Measurements from ENCODE around the gene RMC1. TPM values are rescaled to one million over a fixed set of nuclear protein-coding genes. Genes with fewer than 3 reads are reported as not detected.

Gene RMC1
- total RNA-seq, 4 donors from 2014 or later: 4.4 to 34.1 (median 26.6) TPM

GRCh38 chr18:23470620-23471387 is 32.5 kb upstream of the RMC1 start:
- in situ Hi-C loops (cut with MboI; ENCODE audit: low pct_ligation_motif_present in 1 of 4, low pct_unique_long_range_greater_than_20kb in 1 of 4, low sequenced_read_pairs in 3 of 4): no loop called here
- Histone ChIP-seq H3K4me3 (no peak overlapping the region), H3K27me3 (no peaks in the 10 kb centered on the region), H3K4me1 (no peaks in the 10 kb centered on the region), H3K27ac (no peak overlapping the region), H3K9me3 (no peaks in the 10 kb centered on the region), H3K36me3 (peaks cover 0 to 87% (median 42%) of the 10 kb centered on the region in 4 donors)
- WGBS, 2 donors (ENCODE audit: low coverage in 1 of 2): 86 to 94% methylated on average over 2 of the region's 2 CpGs
- DNase-seq: no peak
- intact Hi-C loops (cut with DNase I; ENCODE audit: low total_unique reads): no loop called here
- no peak for TF ChIP-seq POLR2A (IDR thresholded peaks at IDR 0.05)
- no peak for TF ChIP-seq EP300 (IDR thresholded peaks at IDR 0.05; ENCODE audit: low read depth)
- no peak for TF ChIP-seq POLR2AphosphoS5 (IDR thresholded peaks at IDR 0.05)
- TF ChIP-seq, protein P1, sequence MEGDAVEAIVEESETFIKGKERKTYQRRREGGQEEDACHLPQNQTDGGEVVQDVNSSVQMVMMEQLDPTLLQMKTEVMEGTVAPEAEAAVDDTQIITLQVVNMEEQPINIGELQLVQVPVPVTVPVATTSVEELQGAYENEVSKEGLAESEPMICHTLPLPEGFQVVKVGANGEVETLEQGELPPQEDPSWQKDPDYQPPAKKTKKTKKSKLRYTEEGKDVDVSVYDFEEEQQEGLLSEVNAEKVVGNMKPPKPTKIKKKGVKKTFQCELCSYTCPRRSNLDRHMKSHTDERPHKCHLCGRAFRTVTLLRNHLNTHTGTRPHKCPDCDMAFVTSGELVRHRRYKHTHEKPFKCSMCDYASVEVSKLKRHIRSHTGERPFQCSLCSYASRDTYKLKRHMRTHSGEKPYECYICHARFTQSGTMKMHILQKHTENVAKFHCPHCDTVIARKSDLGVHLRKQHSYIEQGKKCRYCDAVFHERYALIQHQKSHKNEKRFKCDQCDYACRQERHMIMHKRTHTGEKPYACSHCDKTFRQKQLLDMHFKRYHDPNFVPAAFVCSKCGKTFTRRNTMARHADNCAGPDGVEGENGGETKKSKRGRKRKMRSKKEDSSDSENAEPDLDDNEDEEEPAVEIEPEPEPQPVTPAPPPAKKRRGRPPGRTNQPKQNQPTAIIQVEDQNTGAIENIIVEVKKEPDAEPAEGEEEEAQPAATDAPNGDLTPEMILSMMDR (IDR thresholded peaks at IDR 0.05): no peak

DNA sequence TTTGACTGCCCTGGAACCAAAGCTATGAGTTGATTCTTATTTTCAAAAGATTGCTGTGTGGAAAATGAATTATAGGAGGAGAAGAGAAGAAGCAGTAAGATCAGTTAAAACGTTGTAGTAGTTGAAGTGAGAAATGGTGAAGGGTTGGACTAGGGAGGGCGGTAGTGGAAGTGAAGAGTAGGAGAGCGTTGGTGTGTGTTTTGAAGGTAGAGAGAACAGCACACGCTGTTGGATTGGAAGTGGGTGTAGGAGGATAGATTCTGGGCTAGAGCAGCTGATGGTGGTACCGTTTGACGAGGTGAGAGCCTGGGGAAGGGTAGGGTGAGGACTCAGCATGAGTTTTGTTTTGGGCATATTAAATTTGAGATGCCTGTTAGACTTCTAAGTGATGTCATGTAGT is 31.8 kb upstream of the RMC1 start:
- intact Hi-C loops (cut with DNase I; ENCODE audit: low total_unique reads) (no loop called here), in situ Hi-C loops (cut with MboI; ENCODE audit: low pct_ligation_motif_present in 1 of 4, low pct_unique_long_range_greater_than_20kb in 1 of 4, low sequenced_read_pairs in 3 of 4) (no loop called here)
- WGBS, 2 donors (ENCODE audit: low coverage in 1 of 2): 90 to 92% methylated on average over 6 of the region's 6 CpGs
- H3K27me3 ChIP-seq: no peaks in the 10 kb centered on the region
- no peak for DNase-seq
- H3K9me3 ChIP-seq: no peaks in the 10 kb centered on the region
- H3K27ac ChIP-seq: no peak overlapping the region
- no peak overlapping the region for H3K4me3 ChIP-seq
- TF ChIP-seq EP300 (IDR thresholded peaks at IDR 0.05; ENCODE audit: low read depth) (no peak), POLR2A (IDR thresholded peaks at IDR 0.05) (no peak), POLR2AphosphoS5 (IDR thresholded peaks at IDR 0.05) (no peak)
- TF ChIP-seq, protein P1 (IDR thresholded peaks at IDR 0.05): no peak
- H3K36me3 ChIP-seq: peaks cover 0 to 87% (median 41%) of the 10 kb centered on the region in 4 donors
- H3K4me1 ChIP-seq: no peaks in the 10 kb centered on the region

GRCh38 chr18:23479829-23480505 is 23.3 kb upstream of the RMC1 start:
- in situ Hi-C loops (cut with MboI; ENCODE audit: low pct_ligation_motif_present in 1 of 4, low pct_unique_long_range_greater_than_20kb in 1 of 4, low sequenced_read_pairs in 3 of 4) (no loop called here), intact Hi-C loops (cut with DNase I; ENCODE audit: low total_unique reads) (no loop called here)
- 69 to 89% methylated on average over 3 of the region's 3 CpGs for WGBS, 2 donors (ENCODE audit: low coverage in 1 of 2)
- Histone ChIP-seq H3K9me3 (no peaks in the 10 kb centered on the region), H3K27ac (no peak overlapping the region), H3K27me3 (no peaks in the 10 kb centered on the region), H3K4me1 (peaks cover 0 to 2% (median 0%) of the 10 kb centered on the region in 4 donors), H3K4me3 (no peak overlapping the region), H3K36me3 (peaks cover 0 to 81% (median 33%) of the 10 kb centered on the region in 4 donors)
- TF ChIP-seq EP300 (IDR thresholded peaks at IDR 0.05; ENCODE audit: low read depth) (no peak), POLR2AphosphoS5 (IDR thresholded peaks at IDR 0.05) (no peak), POLR2A (IDR thresholded peaks at IDR 0.05) (no peak)
- TF ChIP-seq, protein P1 (IDR thresholded peaks at IDR 0.05): no peak
- DNase-seq: no peak

GRCh38 chr18:23484561-23485182 is 18.6 kb upstream of the RMC1 start:
- H3K4me3 ChIP-seq: no peak overlapping the region
- TF ChIP-seq EP300 (IDR thresholded peaks at IDR 0.05; ENCODE audit: low read depth): no peak
- no peak for TF ChIP-seq POLR2A (IDR thresholded peaks at IDR 0.05)
- no peak for TF ChIP-seq POLR2AphosphoS5 (IDR thresholded peaks at IDR 0.05)
- TF ChIP-seq, protein P1 (IDR thresholded peaks at IDR 0.05): no peak
- intact Hi-C loops (cut with DNase I; ENCODE audit: low total_unique reads): no loop called here
- no peak overlapping the region for H3K27ac ChIP-seq
- H3K4me1 ChIP-seq: peaks cover 0 to 15% (median 5%) of the 10 kb centered on the region in 4 donors
- H3K36me3 ChIP-seq: peaks cover 0 to 39% (median 10%) of the 10 kb centered on the region in 4 donors
- 70 to 78% methylated on average over 4 to 8 of the region's 8 CpGs for WGBS, 2 donors (ENCODE audit: low coverage in 1 of 2)
- no peak for DNase-seq
- in situ Hi-C loops (cut with MboI; ENCODE audit: low pct_ligation_motif_present in 1 of 4, low pct_unique_long_range_greater_than_20kb in 1 of 4, low sequenced_read_pairs in 3 of 4): no loop called here
- no peaks in the 10 kb centered on the region for H3K27me3 ChIP-seq
- no peaks in the 10 kb centered on the region for H3K9me3 ChIP-seq

All from transverse colon (tissue), 4 donors.